SJCRH30 (cell line): ENCODE results near the gene HPCAL4. TPM values are rescaled to one million over a fixed set of nuclear protein-coding genes. Genes with fewer than 3 reads are reported as not detected.

Source experiments
- total RNA-seq: library from RNA; depleted of rRNA; stranded (reverse); fragments of >200 nt; shearing (Covaris generic); gene quantifications from 2 replicates; pipeline ENCODE4 v1.2.3, GENCODE V29; 2014; rRNA removed

The HPCAL4 gene
- total RNA-seq, 1 experiment from 2014 or later: 0.42 TPM

Other genes with a start within 250 kb of the HPCAL4 start
- 0.22 and 0.63 TPM in 2 replicates for gene BMP8A, start 199.8 kb downstream of the HPCAL4 start, total RNA-seq
- gene PABPC4, start 114.6 kb downstream of the HPCAL4 start, total RNA-seq: 254 and 270 TPM in 2 replicates
- 61.9 and 66.5 TPM in 2 replicates for gene HEYL, start 51.8 kb downstream of the HPCAL4 start, total RNA-seq
- gene NT5C1A, start 19.3 kb downstream of the HPCAL4 start, total RNA-seq: 0.12 TPM in 1 of 2 replicates, not detected in the other
- gene PPIE, start 47.4 kb upstream of the HPCAL4 start, total RNA-seq: 62.2 and 64.0 TPM in 2 replicates
- 3.8 and 4.3 TPM in 2 replicates for gene OXCT2, start 79.9 kb upstream of the HPCAL4 start, total RNA-seq
- gene BMP8B, start 97.4 kb upstream of the HPCAL4 start, total RNA-seq: 12.2 and 12.6 TPM in 2 replicates
- gene TRIT1, start 192.1 kb upstream of the HPCAL4 start, total RNA-seq: 31.3 and 35.7 TPM in 2 replicates
- gene MYCL, start 210.5 kb upstream of the HPCAL4 start, total RNA-seq: 14.4 and 16.4 TPM in 2 replicates